ENCODE results near the gene MYG1. TPM values are rescaled to one million over a fixed set of nuclear protein-coding genes. Genes with fewer than 3 reads are reported as not detected.
A peak's percentile ranks its signal among the peaks of the same experiment; 100 is the strongest.
"Not testable (repeated sequence)": the region's sequence is repeated elsewhere in the genome, so short reads cannot be mapped to it uniquely, and the experiment has no call there.

The MYG1 gene
- total and polyA plus RNA-seq, 5 experiments from 2014 or later, result 48.3 to 81.2 (median 64.4) TPM

- Mint-ChIP-seq H3K36me3 (no peaks in the 10 kb centered on the region), H3K4me1 (peaks cover 4 to 15% (median 10%) of the 10 kb centered on the region in 4 donors), H3K27ac (peak overlapping the region in 1 of 10 donors; percentile 74), H3K27me3 (no peaks in the 10 kb centered on the region), H3K9me3 (no peaks in the 10 kb centered on the region), H3K4me3 (no peak overlapping the region)
- POLR2A ChIA-PET, result interaction anchor here (0.8 to 1.4 kb wide), 2 partner anchors 76 to 224 kb away, joined by 3 read pairs; no protein-coding TSS in a partner anchor
- DNase-seq (peak in 1 of 10 donors; percentile 36), ATAC-seq (no peak)
Measured at GRCh38 chr12:53289891-53290290, 9.6 kb upstream of the MYG1 start.

- Mint-ChIP-seq H3K4me1 (peaks cover 4 to 22% (median 14%) of the 10 kb centered on the region in 4 donors), H3K36me3 (no peaks in the 10 kb centered on the region), H3K27me3 (no peaks in the 10 kb centered on the region), H3K9me3 (no peaks in the 10 kb centered on the region), H3K4me3 (no peak overlapping the region), H3K27ac (no peak overlapping the region)
- no peak for ATAC-seq
- POLR2A ChIA-PET, result interaction anchor here (0.8 to 1.5 kb wide), 2 partner anchors 77 to 79 kb away, joined by 3 read pairs; no protein-coding TSS in a partner anchor
- peak in 1 of 10 donors; percentile 27 for DNase-seq
Measured at GRCh38 chr12:53290661-53291060, 8.8 kb upstream of the MYG1 start.

- Mint-ChIP-seq H3K4me1 (peaks cover 9 to 38% (median 29%) of the 10 kb centered on the region in 4 donors), H3K27me3 (no peaks in the 10 kb centered on the region), H3K9me3 (no peaks in the 10 kb centered on the region), H3K27ac (peak overlapping the region in 1 of 10 donors; percentile 27), H3K4me3 (no peak overlapping the region), H3K36me3 (peaks cover 0 to under 1% (median 0%) of the 10 kb centered on the region in 3 donors)
- POLR2A ChIA-PET, result interaction anchor here (1.0 to 2.0 kb wide), 4 partner anchors 35 to 102 kb away, joined by 3 to 6 read pairs (median 4); partner anchors contain the start of gene ITGB7
- ATAC-seq (no peak), DNase-seq (peak in 1 of 10 donors; percentile 42)
Measured at GRCh38 chr12:53292426-53292825, 7.1 kb upstream of the MYG1 start.

- Mint-ChIP-seq H3K27ac (peak within 1 kb of the TSS; percentile 97 to 100 (median 99)), H3K4me1 (peaks cover 10 to 61% (median 46%) of the 10 kb centered on the region in 4 donors), H3K9me3 (no peaks in the 10 kb centered on the region), H3K27me3 (no peaks in the 10 kb centered on the region), H3K36me3 (peaks cover 0 to 23% (median 2%) of the 10 kb centered on the region in 3 donors), H3K4me3 (peak within 1 kb of the TSS; percentile 95 to 100 (median 99))
- DNase-seq (peak; percentile 72 to 94 (median 87)), ATAC-seq (peak; percentile 90 to 93)
- POLR2A ChIA-PET, result interaction anchor here (0.5 to 4.2 kb wide), 22 partner anchors 14 to 216 kb away, joined by 3 to 52 read pairs (median 8); partner anchors contain the start of genes AAAS, CSAD, ESPL1 and PRR13
Measured at GRCh38 chr12:53295070-53295890, 4.2 kb upstream of the MYG1 start, which contains the start of gene PFDN5. Gene PFDN5 (plus strand): TSS chr12:53295542. CDS start chr12:53295568, 26 bp downstream.

- ATAC-seq, result peak in 1 of 2 donors; percentile 4
- peak overlapping the region; percentile 97 to 100 (median 99) for H3K27ac Mint-ChIP-seq
- peaks cover 14 to 66% (median 51%) of the 10 kb centered on the region in 4 donors for H3K4me1 Mint-ChIP-seq
- peak overlapping the region; percentile 95 to 100 (median 99) for H3K4me3 Mint-ChIP-seq
- H3K9me3 Mint-ChIP-seq, result no peaks in the 10 kb centered on the region
- no peak for DNase-seq
- H3K36me3 Mint-ChIP-seq, result peaks cover 0 to 26% (median 2%) of the 10 kb centered on the region in 3 donors
- POLR2A ChIA-PET, result interaction anchor here (0.5 to 4.2 kb wide), 21 partner anchors 13 to 217 kb away, joined by 3 to 52 read pairs (median 8); partner anchors contain the start of genes AAAS, CSAD, ESPL1 and PRR13
- H3K27me3 Mint-ChIP-seq, result no peaks in the 10 kb centered on the region
Measured at GRCh38 chr12:53295891-53296219, 3.6 kb upstream of the MYG1 start.

GRCh38 chr12:53297106-53297505 is 2.4 kb upstream of the MYG1 start:
- peak overlapping the region in 9 of 10 donors; percentile 44 to 99 (median 90) for H3K27ac Mint-ChIP-seq
- H3K4me1 Mint-ChIP-seq, result peaks cover 19 to 78% (median 63%) of the 10 kb centered on the region in 4 donors
- peak overlapping the region; percentile 22 to 100 (median 98) for H3K4me3 Mint-ChIP-seq

GRCh38 chr12:53298164-53298563 is 1.3 kb upstream of the MYG1 start:
- peak overlapping the region in 8 of 10 donors; percentile 16 to 99 (median 34) for H3K4me3 Mint-ChIP-seq

More at GRCh38 chr12:53297106-53297505, 2.4 kb upstream of the MYG1 start:
- not testable (repeated sequence) for DNase-seq, ATAC-seq, H3K27me3 Mint-ChIP-seq, H3K9me3 Mint-ChIP-seq
- peaks cover 0 to 36% (median 2%) of the 10 kb centered on the region in 3 donors for H3K36me3 Mint-ChIP-seq
- POLR2A ChIA-PET, result interaction anchor here (1.2 to 4.2 kb wide), 7 partner anchors 12 to 99 kb away, joined by 4 to 52 read pairs (median 10); partner anchors contain the start of gene AAAS

GRCh38 chr12:53299101-53299453 is 418 bp upstream of the MYG1 start:
- POLR2A ChIA-PET, result interaction anchor here (0.7 to 3.6 kb wide), 15 partner anchors 9 to 377 kb away, joined by 3 to 36 read pairs (median 4); partner anchors contain the start of genes AAAS, ATP5MC2, CSAD and ESPL1
- H3K27me3 Mint-ChIP-seq, result no peaks in the 10 kb centered on the region
- H3K36me3 Mint-ChIP-seq, result peaks cover 2 to 52% (median 5%) of the 10 kb centered on the region in 3 donors
- H3K4me3 Mint-ChIP-seq, result peak overlapping the region; percentile 87 to 99 (median 98)
- peak overlapping the region; percentile 84 to 99 (median 96) for H3K27ac Mint-ChIP-seq
- DNase-seq (peak in 2 of 10 donors; percentile 30 to 67), ATAC-seq (no peak)
- H3K4me1 Mint-ChIP-seq, result peaks cover 27 to 87% (median 76%) of the 10 kb centered on the region in 4 donors
- H3K9me3 Mint-ChIP-seq, result no peaks in the 10 kb centered on the region

More at GRCh38 chr12:53298164-53298563, 1.3 kb upstream of the MYG1 start:
- ATAC-seq, result no peak
- H3K36me3 Mint-ChIP-seq, result peaks cover 2 to 44% (median 5%) of the 10 kb centered on the region in 3 donors
- no peaks in the 10 kb centered on the region for H3K27me3 Mint-ChIP-seq
- no peak for DNase-seq
- POLR2A ChIA-PET, result interaction anchor here (1.2 to 3.6 kb wide), 4 partner anchors 19 to 117 kb away, joined by 4 to 19 read pairs (median 10); partner anchors contain the start of genes AAAS, CSAD and ZNF740
- peak overlapping the region in 7 of 10 donors; percentile 29 to 99 (median 82) for H3K27ac Mint-ChIP-seq
- no peaks in the 10 kb centered on the region for H3K9me3 Mint-ChIP-seq
- peaks cover 27 to 86% (median 74%) of the 10 kb centered on the region in 4 donors for H3K4me1 Mint-ChIP-seq

GRCh38 chr12:53300187-53300586 is 692 bp downstream of the MYG1 start:
- H3K36me3 Mint-ChIP-seq, result peaks cover 2 to 59% (median 5%) of the 10 kb centered on the region in 3 donors
- no peak for ATAC-seq
- peak overlapping the region; percentile 84 to 99 (median 96) for H3K27ac Mint-ChIP-seq
- H3K27me3 Mint-ChIP-seq, result no peaks in the 10 kb centered on the region
- H3K4me3 Mint-ChIP-seq, result peak overlapping the region; percentile 87 to 99 (median 98)
- no peak for DNase-seq
- POLR2A ChIA-PET, result interaction anchor here (0.7 to 3.6 kb wide), 10 partner anchors 8 to 143 kb away, joined by 3 to 36 read pairs (median 4); partner anchors contain the start of genes AAAS, CSAD, ESPL1 and ZNF740
- H3K4me1 Mint-ChIP-seq, result peaks cover 27 to 78% (median 72%) of the 10 kb centered on the region in 4 donors
- H3K9me3 Mint-ChIP-seq, result no peaks in the 10 kb centered on the region

GRCh38 chr12:53302903-53303302 is 3.4 kb downstream of the MYG1 start:
- peaks cover 5 to 80% (median 6%) of the 10 kb centered on the region in 3 donors for H3K36me3 Mint-ChIP-seq
- no peaks in the 10 kb centered on the region for H3K27me3 Mint-ChIP-seq
- DNase-seq (no peak), ATAC-seq (no peak)
- H3K4me3 Mint-ChIP-seq, result peak overlapping the region in 8 of 10 donors; percentile 1 to 99 (median 26)
- POLR2A ChIA-PET, result no interaction called here
- peaks cover 22 to 52% (median 50%) of the 10 kb centered on the region in 4 donors for H3K4me1 Mint-ChIP-seq
- no peaks in the 10 kb centered on the region for H3K9me3 Mint-ChIP-seq
- peak overlapping the region in 6 of 10 donors; percentile 5 to 81 (median 68) for H3K27ac Mint-ChIP-seq

GRCh38 chr12:53306826-53307225 is 7.3 kb downstream of the MYG1 start:
- peak overlapping the region in 2 of 10 donors; percentile 39 to 93 for H3K27ac Mint-ChIP-seq
- POLR2A ChIA-PET, result interaction anchor here (1.8 kb wide), 1 partner anchor 14 kb away, joined by 6 read pairs; no protein-coding TSS in a partner anchor
- H3K27me3 Mint-ChIP-seq, result no peaks in the 10 kb centered on the region
- DNase-seq (no peak), ATAC-seq (no peak)
- no peak overlapping the region for H3K4me3 Mint-ChIP-seq
- H3K4me1 Mint-ChIP-seq, result peaks cover 8 to 20% (median 15%) of the 10 kb centered on the region in 4 donors
- peaks cover 5 to 83% (median 13%) of the 10 kb centered on the region in 3 donors for H3K36me3 Mint-ChIP-seq
- H3K9me3 Mint-ChIP-seq, result no peaks in the 10 kb centered on the region

- DNase-seq (no peak), ATAC-seq (no peak)
- Mint-ChIP-seq H3K4me3 (no peak overlapping the region), H3K27ac (peak overlapping the region in 6 of 10 donors; percentile 3 to 93 (median 46)), H3K9me3 (no peaks in the 10 kb centered on the region), H3K4me1 (peaks cover 0 to 6% (median 2%) of the 10 kb centered on the region in 4 donors), H3K36me3 (peaks cover 0 to 80% (median 13%) of the 10 kb centered on the region in 3 donors), H3K27me3 (no peaks in the 10 kb centered on the region)
- POLR2A ChIA-PET, result interaction anchor here (0.6 to 2.8 kb wide), 2 partner anchors 9 to 13 kb away, joined by 3 to 15 read pairs; partner anchors contain the start of genes MYG1 and PFDN5
Measured at GRCh38 chr12:53308276-53308675, 8.8 kb downstream of the MYG1 start.
